ENCODE data around the gene SRGAP3.

- TF ChIP-seq CTCF (IDR thresholded peaks at IDR 0.05; ENCODE audit: low read length) (no peak), EZH2 (IDR thresholded peaks at IDR 0.05; ENCODE audit: borderline replicate concordance, low read length) (no peak)
These were observed 178.5 kb downstream of the SRGAP3 start for GRCh38 chr3:9070961-9071360.
